ENCODE measurements around the gene FANCB. TPM values are rescaled to one million over a fixed set of nuclear protein-coding genes. Genes with fewer than 3 reads are reported as not detected.

The FANCB gene
- total RNA-seq, 1 donor from 2014 or later, result 0.74 TPM

DNA sequence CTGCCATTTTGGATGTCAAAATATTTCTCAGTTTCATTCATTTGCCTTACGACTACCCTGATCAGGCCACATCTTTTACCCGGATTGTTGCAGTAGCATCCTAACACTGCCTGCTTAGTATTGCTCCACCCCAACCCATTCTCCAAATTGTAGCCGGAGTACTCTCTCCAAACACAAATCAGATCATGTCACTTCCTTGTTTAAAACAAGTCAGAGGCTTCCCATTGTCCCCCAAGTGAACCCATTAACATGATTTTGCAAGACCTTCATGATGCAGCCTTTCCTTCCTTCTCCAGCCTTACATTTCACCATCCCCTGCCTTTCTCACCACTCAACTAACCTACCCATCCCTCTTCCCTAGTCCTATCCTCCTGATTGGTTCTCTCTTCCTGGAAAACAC, 53.1 kb downstream of the FANCB start:
- H3K4me1 ChIP-seq, result no peaks in the 10 kb centered on the region
- H3K27ac ChIP-seq, result no peak overlapping the region
- no peaks in the 10 kb centered on the region for H3K9me3 ChIP-seq
- H3K27me3 ChIP-seq, result no peaks in the 10 kb centered on the region
- DNase-seq (ENCODE audit: extremely low spot score in 2 of 2), result no peak
- TF ChIP-seq POLR2AphosphoS5 (IDR thresholded peaks at IDR 0.05; ENCODE audit: insufficient read depth in 1 of 2, low read depth in 1 of 2), result no peak
- no peak for TF ChIP-seq POLR2A (IDR thresholded peaks at IDR 0.05)
- TF ChIP-seq, protein P1, sequence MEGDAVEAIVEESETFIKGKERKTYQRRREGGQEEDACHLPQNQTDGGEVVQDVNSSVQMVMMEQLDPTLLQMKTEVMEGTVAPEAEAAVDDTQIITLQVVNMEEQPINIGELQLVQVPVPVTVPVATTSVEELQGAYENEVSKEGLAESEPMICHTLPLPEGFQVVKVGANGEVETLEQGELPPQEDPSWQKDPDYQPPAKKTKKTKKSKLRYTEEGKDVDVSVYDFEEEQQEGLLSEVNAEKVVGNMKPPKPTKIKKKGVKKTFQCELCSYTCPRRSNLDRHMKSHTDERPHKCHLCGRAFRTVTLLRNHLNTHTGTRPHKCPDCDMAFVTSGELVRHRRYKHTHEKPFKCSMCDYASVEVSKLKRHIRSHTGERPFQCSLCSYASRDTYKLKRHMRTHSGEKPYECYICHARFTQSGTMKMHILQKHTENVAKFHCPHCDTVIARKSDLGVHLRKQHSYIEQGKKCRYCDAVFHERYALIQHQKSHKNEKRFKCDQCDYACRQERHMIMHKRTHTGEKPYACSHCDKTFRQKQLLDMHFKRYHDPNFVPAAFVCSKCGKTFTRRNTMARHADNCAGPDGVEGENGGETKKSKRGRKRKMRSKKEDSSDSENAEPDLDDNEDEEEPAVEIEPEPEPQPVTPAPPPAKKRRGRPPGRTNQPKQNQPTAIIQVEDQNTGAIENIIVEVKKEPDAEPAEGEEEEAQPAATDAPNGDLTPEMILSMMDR (IDR thresholded peaks at IDR 0.05), result no peak
- intact Hi-C loops (cut with DNase I), result no loop called here
- H3K36me3 ChIP-seq, result no peaks in the 10 kb centered on the region
- H3K4me3 ChIP-seq, result no peak overlapping the region

DNA sequence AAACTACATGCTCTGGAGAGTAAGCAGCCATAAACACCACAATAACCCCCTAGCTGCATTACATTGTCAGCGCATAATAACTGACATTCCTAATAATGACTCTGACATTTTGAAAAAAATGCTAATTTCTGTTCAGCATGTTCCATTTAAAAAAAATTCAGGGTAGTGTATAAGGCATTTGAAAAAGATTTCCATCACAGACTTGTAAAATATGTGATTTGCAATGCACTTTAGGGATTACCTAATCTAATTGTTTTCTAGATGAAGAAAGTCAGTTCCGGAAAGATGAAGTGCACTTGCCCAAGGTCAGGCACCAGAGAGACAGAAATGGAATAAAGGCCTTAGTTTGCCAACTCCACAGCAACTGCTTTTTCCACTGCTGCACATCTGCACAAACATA, 55.3 kb downstream of the FANCB start:
- no peak for TF ChIP-seq POLR2A (IDR thresholded peaks at IDR 0.05)
- no peak for TF ChIP-seq POLR2AphosphoS5 (IDR thresholded peaks at IDR 0.05; ENCODE audit: insufficient read depth in 1 of 2, low read depth in 1 of 2)
- TF ChIP-seq, protein P1 (IDR thresholded peaks at IDR 0.05), result no peak
- H3K9me3 ChIP-seq, result no peaks in the 10 kb centered on the region
- no peak overlapping the region for H3K4me3 ChIP-seq
- no peak overlapping the region for H3K27ac ChIP-seq
- intact Hi-C loops (cut with DNase I), result no loop called here
- no peaks in the 10 kb centered on the region for H3K36me3 ChIP-seq
- no peaks in the 10 kb centered on the region for H3K4me1 ChIP-seq
- H3K27me3 ChIP-seq, result no peaks in the 10 kb centered on the region
- DNase-seq (ENCODE audit: extremely low spot score in 2 of 2), result no peak

DNA sequence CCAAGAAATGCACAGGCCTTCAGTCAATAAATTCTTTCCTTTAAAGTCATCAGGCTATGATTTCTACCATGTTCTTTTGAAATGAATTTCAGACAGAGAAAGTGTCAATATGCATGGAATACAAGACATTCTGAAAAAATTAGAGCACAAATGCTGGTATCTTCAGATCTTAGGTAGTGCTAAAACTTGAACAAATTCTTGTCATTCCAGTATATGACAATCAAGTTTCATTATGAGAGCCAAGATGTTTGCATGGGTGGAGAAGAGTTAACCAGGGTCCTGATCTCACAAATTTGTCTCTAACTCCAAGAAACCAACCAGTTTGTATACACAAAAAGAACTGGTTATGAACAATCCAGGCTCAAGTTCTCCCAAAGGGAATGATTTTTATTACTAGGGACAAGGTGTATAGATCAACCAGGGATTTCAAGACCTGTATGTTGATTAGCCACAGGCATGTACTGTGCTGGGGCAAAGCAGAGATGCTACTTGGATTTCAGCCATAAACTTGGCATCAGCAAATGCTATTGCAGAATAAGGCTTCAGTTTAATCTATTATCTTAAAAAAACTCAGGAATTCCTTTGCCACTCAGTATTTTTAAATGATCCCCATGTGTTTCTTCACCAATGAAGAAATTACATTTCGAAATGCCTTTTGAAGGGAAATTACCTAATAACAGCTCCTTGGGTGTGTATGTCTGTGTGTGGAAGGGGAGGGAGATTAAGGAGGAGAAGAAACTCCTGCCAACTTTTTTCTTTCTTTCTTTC, 69.7 kb downstream of the FANCB start:
- Histone ChIP-seq H3K27me3 (no peaks in the 10 kb centered on the region), H3K9me3 (no peaks in the 10 kb centered on the region), H3K4me1 (no peaks in the 10 kb centered on the region), H3K4me3 (no peak overlapping the region), H3K27ac (no peak overlapping the region), H3K36me3 (no peaks in the 10 kb centered on the region)
- no peak for DNase-seq (ENCODE audit: extremely low spot score in 2 of 2)
- TF ChIP-seq POLR2AphosphoS5 (IDR thresholded peaks at IDR 0.05; ENCODE audit: insufficient read depth in 1 of 2, low read depth in 1 of 2) (no peak), POLR2A (IDR thresholded peaks at IDR 0.05) (no peak)
- TF ChIP-seq, protein P1 (IDR thresholded peaks at IDR 0.05), result no peak
- intact Hi-C loops (cut with DNase I), result no loop called here

DNA sequence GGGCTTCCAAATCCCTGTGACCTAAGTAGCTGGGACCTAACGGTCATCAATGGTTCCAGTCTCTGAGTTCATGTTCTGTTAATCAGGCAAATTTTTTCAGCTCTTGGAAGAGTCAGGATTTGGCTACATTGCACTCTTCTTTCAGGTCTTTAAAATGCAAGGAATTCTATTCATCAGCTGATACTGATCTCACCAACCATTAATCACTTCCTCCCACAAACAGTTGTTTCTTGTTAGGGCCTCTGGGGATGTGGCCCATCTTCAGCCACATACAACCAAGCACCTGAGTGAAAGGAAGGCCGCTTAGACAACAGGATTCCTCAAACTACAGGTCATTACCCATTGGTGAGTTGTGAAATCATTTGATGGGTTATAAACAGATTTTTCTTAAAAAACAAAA, 71.7 kb downstream of the FANCB start:
- intact Hi-C loops (cut with DNase I), result no loop called here
- Histone ChIP-seq H3K36me3 (no peaks in the 10 kb centered on the region), H3K4me3 (no peak overlapping the region), H3K27me3 (no peaks in the 10 kb centered on the region), H3K4me1 (no peaks in the 10 kb centered on the region), H3K27ac (no peak overlapping the region), H3K9me3 (no peaks in the 10 kb centered on the region)
- no peak for DNase-seq (ENCODE audit: extremely low spot score in 2 of 2)
- TF ChIP-seq POLR2A (IDR thresholded peaks at IDR 0.05), result no peak
- TF ChIP-seq, protein P1 (IDR thresholded peaks at IDR 0.05), result no peak
- TF ChIP-seq POLR2AphosphoS5 (IDR thresholded peaks at IDR 0.05; ENCODE audit: insufficient read depth in 1 of 2, low read depth in 1 of 2), result no peak

DNA sequence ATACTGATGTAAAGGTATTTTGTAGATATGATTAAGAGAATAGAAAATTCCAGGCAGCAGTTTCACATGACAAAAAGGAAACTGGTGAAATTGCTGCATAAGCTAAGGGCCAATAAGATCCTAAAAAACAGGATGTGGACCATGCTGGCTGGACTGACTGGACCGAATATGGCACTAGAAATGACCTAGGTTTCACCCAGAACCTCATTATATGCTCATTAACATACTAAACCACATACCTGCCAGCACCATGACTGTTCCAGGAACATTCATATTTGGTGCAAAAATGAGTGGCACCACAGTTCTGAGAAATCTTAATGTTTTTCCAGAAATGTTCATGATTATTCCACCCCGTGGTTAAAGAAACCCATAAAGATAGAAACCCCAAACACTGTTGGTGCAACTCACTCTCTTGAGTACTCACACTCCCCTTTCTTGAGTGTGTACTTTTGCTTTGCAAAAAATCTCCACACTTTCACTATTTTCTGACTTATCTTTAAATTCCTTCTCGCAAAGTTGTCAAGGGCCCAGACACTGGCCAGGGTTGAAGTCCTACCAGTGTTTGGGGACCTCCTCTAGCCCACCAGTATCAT, 74.0 kb downstream of the FANCB start:
- no peak for DNase-seq (ENCODE audit: extremely low spot score in 2 of 2)
- H3K27ac ChIP-seq, result no peak overlapping the region
- H3K27me3 ChIP-seq, result no peaks in the 10 kb centered on the region
- no peak overlapping the region for H3K4me3 ChIP-seq
- H3K9me3 ChIP-seq, result no peaks in the 10 kb centered on the region
- intact Hi-C loops (cut with DNase I), result no loop called here
- H3K36me3 ChIP-seq, result no peaks in the 10 kb centered on the region
- no peaks in the 10 kb centered on the region for H3K4me1 ChIP-seq
- no peak for TF ChIP-seq POLR2AphosphoS5 (IDR thresholded peaks at IDR 0.05; ENCODE audit: insufficient read depth in 1 of 2, low read depth in 1 of 2)
- TF ChIP-seq POLR2A (IDR thresholded peaks at IDR 0.05), result no peak
- TF ChIP-seq, protein P1 (IDR thresholded peaks at IDR 0.05), result no peak

Data from vagina (tissue), 2 donors.